Endothelial cell (in vitro differentiated cells): ENCODE measurements around the gene CHN2. TPM values are rescaled to one million over a fixed set of nuclear protein-coding genes. Genes with fewer than 3 reads are reported as not detected.

ENCODE experiments used
- DNase-seq: peaks from one replicate; pipeline ENCODE4 v3.0.0; 2021; ENCODE audit warnings: low spot score
- H3K27ac Mint-ChIP-seq: one replicate; pipeline ENCODE4 v1.8.0; 2021; ENCODE audit warnings: mixed read lengths, inconsistent platforms; ENCODE audit not compliant: unreplicated experiment
- H3K27me3 Mint-ChIP-seq: one replicate; pipeline ENCODE4 v1.8.0; 2021; ENCODE audit warnings: mild to moderate bottlenecking, moderate library complexity, mixed read lengths, inconsistent platforms; ENCODE audit not compliant: unreplicated experiment
- H3K36me3 Mint-ChIP-seq: one replicate; pipeline ENCODE4 v1.8.0; 2021; ENCODE audit warnings: mild to moderate bottlenecking, low read depth, mixed read lengths, inconsistent platforms; ENCODE audit not compliant: unreplicated experiment
- H3K4me1 Mint-ChIP-seq: one replicate; pipeline ENCODE4 v1.8.0; 2021; ENCODE audit warnings: mild to moderate bottlenecking, mixed read lengths, inconsistent platforms; ENCODE audit not compliant: unreplicated experiment
- H3K4me3 Mint-ChIP-seq: one replicate; pipeline ENCODE4 v1.8.0; 2021; ENCODE audit warnings: mild to moderate bottlenecking, mixed read lengths, inconsistent platforms; ENCODE audit not compliant: unreplicated experiment
- H3K9me3 Mint-ChIP-seq: one replicate; pipeline ENCODE4 v1.8.0; 2021; ENCODE audit warnings: mixed read lengths, inconsistent platforms; ENCODE audit not compliant: unreplicated experiment
- CTCF ChIP-seq: fragments of 200-600 bp; sonication (generic); IDR thresholded peaks from one replicate; pipeline ENCODE4 v1.5.0; 2021; ENCODE audit warnings: antibody characterized with exemption; ENCODE audit not compliant: unreplicated experiment
- total RNA-seq: library from RNA; stranded (reverse); fragmentation: NEBNext Ultra II Directional; extraction: Animal tissue kit (Norgen Biotek cat#: 25700); gene quantifications from one replicate; pipeline ENCODE4 v1.2.1, GENCODE V29; 2021; ENCODE audit not compliant: unreplicated experiment

CHN2 gene
- total RNA-seq, 1 donor from 2014 or later: 3.4 TPM

- Mint-ChIP-seq H3K4me3 (no peak overlapping the region), H3K27me3 (peaks cover 2% of the 10 kb centered on the region), H3K4me1 (no peaks in the 10 kb centered on the region), H3K27ac (no peak overlapping the region), H3K36me3 (no peaks in the 10 kb centered on the region), H3K9me3 (no peaks in the 10 kb centered on the region)
- no peak for DNase-seq
- no peak for TF ChIP-seq CTCF
These were observed 119.6 kb downstream of the CHN2 start for GRCh38 chr7:29314148-29314547.

DNA sequence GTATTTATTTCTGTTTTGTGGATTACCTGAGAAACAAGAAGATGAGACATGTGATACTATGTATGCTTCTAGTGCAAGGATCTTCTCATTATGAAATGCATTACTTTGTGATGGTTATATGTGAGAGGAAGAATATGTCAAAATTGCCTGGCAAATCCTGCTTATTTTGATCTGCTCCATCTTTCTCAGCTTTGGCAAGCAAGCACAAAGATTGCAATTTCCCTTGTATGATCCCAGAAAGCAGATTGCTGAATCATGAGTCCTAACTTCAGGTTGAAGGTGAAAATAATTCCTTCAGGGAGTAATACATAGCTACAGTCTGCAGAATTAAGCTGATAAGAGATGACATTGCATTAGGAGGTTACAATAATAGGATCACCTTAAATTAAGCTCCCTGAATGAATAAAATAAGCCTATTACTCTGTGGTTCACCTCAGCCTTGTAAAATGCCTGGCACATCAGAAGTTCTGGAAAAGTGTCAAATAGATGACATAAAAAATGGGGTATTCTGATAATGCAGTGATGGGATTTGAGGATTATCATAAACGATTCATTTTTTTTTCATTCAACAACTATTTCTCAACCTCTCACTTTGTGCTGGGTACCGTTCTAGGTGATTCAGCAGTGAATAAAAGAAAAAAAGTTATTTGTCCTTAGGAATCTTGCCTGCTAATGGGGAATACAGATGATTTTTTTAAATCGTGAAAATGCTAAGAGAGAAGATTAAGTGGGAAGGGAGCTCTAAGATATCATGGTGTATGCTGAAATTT lies 120.7 kb downstream of the CHN2 start:
- DNase-seq: no peak
- Mint-ChIP-seq H3K27ac (no peak overlapping the region), H3K4me1 (no peaks in the 10 kb centered on the region), H3K9me3 (no peaks in the 10 kb centered on the region), H3K36me3 (no peaks in the 10 kb centered on the region), H3K4me3 (no peak overlapping the region), H3K27me3 (peaks cover 2% of the 10 kb centered on the region)
- TF ChIP-seq CTCF: no peak

GRCh38 chr7:29315892-29316270 lies 121.3 kb downstream of the CHN2 start:
- Mint-ChIP-seq H3K4me3 (no peak overlapping the region), H3K27ac (no peak overlapping the region), H3K4me1 (no peaks in the 10 kb centered on the region), H3K27me3 (peaks cover 2% of the 10 kb centered on the region), H3K9me3 (no peaks in the 10 kb centered on the region), H3K36me3 (no peaks in the 10 kb centered on the region)
- TF ChIP-seq CTCF: no peak
- DNase-seq: no peak

DNA sequence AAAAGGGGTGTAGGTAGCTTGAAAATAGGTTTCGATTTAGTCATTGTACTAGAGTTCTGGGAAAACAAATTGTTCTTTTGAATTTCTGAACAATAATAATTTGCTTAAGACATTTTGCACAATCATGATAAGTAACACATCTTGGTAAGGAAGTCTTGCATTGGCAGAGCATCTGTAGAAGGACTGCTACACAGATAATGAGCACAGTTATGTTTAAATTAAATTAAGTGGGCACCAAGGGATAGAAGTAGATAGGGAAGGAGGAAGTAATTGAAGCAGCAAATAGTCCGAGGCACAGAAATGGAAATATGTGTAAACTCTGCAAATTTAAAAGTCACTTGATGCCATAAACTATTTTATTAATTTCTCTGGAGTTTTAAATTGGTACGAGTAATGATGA lies 122.4 kb downstream of the CHN2 start:
- H3K4me1 Mint-ChIP-seq: no peaks in the 10 kb centered on the region
- no peak overlapping the region for H3K4me3 Mint-ChIP-seq
- H3K27ac Mint-ChIP-seq: no peak overlapping the region
- DNase-seq: no peak
- peaks cover 2% of the 10 kb centered on the region for H3K27me3 Mint-ChIP-seq
- no peaks in the 10 kb centered on the region for H3K36me3 Mint-ChIP-seq
- no peak for TF ChIP-seq CTCF
- no peaks in the 10 kb centered on the region for H3K9me3 Mint-ChIP-seq

DNA sequence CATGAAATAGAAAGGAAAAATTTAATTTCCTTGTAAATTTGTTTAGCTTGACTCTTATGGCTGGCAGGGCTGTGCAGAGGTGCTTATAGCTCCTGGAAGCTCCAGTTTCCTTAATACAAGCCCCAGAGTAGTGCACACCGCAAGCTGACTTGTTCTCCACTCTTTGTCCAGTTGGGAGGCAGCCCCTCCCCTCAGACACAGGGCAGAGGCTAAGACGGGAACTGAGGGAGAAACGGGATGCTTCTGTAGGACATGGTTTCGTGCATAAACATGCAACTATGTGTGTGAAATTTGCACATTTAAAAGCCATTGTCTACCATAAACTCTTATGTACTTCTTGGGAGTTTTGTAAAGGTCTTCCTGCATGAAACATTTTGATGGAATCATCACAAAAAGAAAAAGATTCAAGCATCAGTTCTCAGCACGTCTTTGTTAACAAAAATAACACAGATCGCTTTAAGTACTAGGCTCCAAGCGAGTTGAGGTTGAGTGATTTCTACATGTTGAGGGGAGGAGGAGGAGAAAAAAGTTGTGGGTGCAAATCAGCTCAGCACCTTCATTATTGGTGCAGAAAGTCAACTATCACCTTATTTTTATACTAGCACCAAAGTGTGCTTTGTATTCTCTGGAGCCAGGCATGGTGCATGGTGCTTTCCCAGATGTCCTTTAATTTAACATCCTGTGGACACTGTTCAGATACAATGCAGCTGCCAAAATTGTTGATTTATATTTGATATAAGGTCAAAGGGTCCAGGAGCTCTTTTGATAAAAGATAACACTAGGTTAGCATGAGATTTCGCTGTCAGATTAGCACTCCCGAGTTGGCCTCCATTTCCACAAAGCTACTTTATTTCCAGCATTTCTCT lies 124.5 kb downstream of the CHN2 start:
- H3K9me3 Mint-ChIP-seq: no peaks in the 10 kb centered on the region
- DNase-seq: no peak
- H3K27ac Mint-ChIP-seq: no peak overlapping the region
- no peak for TF ChIP-seq CTCF
- H3K36me3 Mint-ChIP-seq: no peaks in the 10 kb centered on the region
- H3K4me1 Mint-ChIP-seq: no peaks in the 10 kb centered on the region
- H3K4me3 Mint-ChIP-seq: no peak overlapping the region
- no peaks in the 10 kb centered on the region for H3K27me3 Mint-ChIP-seq
